SK-N-MC (cell line): ENCODE measurements around the gene CDH4.

Source experiments
- EZH2 ChIP-seq: fragments of 200-600 bp; sonication (generic); IDR thresholded peaks from one replicate; pipeline ENCODE4 v1.6.1; 2017; ENCODE audit warnings: antibody characterized with exemption
- POLR2AphosphoS5 ChIP-seq: IDR thresholded peaks from 2 replicates; pipeline ENCODE4 v1.6.1; 2012; ENCODE audit warnings: mild to moderate bottlenecking, low read depth, low read length, borderline replicate concordance

GRCh38 chr20:61281286-61281795 lies 29.3 kb downstream of the CDH4 start:
- TF ChIP-seq POLR2AphosphoS5 (no peak), EZH2 (no peak)
